Measurements from ENCODE around the gene SETD2. TPM values are rescaled to one million over a fixed set of nuclear protein-coding genes. Genes with fewer than 3 reads are reported as not detected.

SETD2 gene
- total and polyA plus RNA-seq, 9 of the 15 experiments (the other 6 are each of a cell fraction or from before 2014, with no cell fraction given), result 8.2 to 44.0 (median 33.6) TPM

- no peak for TF ChIP-seq ZBTB11 (CRISPR knock-in tag; IDR thresholded peaks at IDR 0.05)
- TF ChIP-seq ZNF316 (IDR thresholded peaks at IDR 0.05), result peak; percentile 95
- TF ChIP-seq ZNF277 (CRISPR knock-in tag; IDR thresholded peaks at IDR 0.05; ENCODE audit: borderline replicate concordance), result no peak
- no peak for TF ChIP-seq GTF2E2 (tag; IDR thresholded peaks at IDR 0.05)
- peak in 1 of 2 experiments; percentile 89; a peak in 2 of 4 replicates for TF ChIP-seq ARNT (IDR thresholded peaks at IDR 0.05)
- no peak for TF ChIP-seq SNRNP70 (optimal IDR thresholded peaks at IDR 0.05; ENCODE audit: low read depth, low read length)
- TF ChIP-seq EP300 (IDR thresholded peaks at IDR 0.05; ENCODE audit: low read length), result peak; percentile 73
- TF ChIP-seq HNRNPLL (IDR thresholded peaks at IDR 0.05; ENCODE audit: low read depth, low read length, poor library complexity, severe bottlenecking), result peak; percentile 57
- TF ChIP-seq CBFB (CRISPR knock-in tag; IDR thresholded peaks at IDR 0.05), result peak; percentile 83
- peak; percentile 48 for TF ChIP-seq CTCFL (IDR thresholded peaks at IDR 0.05; ENCODE audit: borderline replicate concordance, insufficient read depth, low read depth, low read length, poor library complexity, severe bottlenecking)
- TF ChIP-seq BCOR (IDR thresholded peaks at IDR 0.05), result no peak
- TF ChIP-seq ZNF184 (CRISPR knock-in tag; IDR thresholded peaks at IDR 0.05), result no peak
- TF ChIP-seq ZBTB9 (CRISPR knock-in tag; IDR thresholded peaks at IDR 0.05), result peak; percentile 82
- no peak for TF ChIP-seq ZNF280B (CRISPR knock-in tag; IDR thresholded peaks at IDR 0.05)
- TF ChIP-seq NR2C2 (CRISPR knock-in tag; IDR thresholded peaks at IDR 0.05), result 0 out of 2 replicates have a peak, but pooled peaks have one; percentile 11
- TF ChIP-seq NR2C2 (tag; IDR thresholded peaks at IDR 0.05), result peak; percentile 54; the same call in 1 of the 2 replicates
- TF ChIP-seq C11orf30 (IDR thresholded peaks at IDR 0.05; ENCODE audit: low read depth), result no peak
Observed at GRCh38 chr3:46976326-46977190, 187.4 kb downstream of the SETD2 start, which contains the start of gene CCDC12 (continued).
